Measurements from ENCODE around the gene HLA-C. TPM values are rescaled to one million over a fixed set of nuclear protein-coding genes. Genes with fewer than 3 reads are reported as not detected.

Gene HLA-C
- total RNA-seq, 1 donor from 2014 or later, result 762 TPM

GRCh38 chr6:31299947-31300346 is 28.1 kb upstream of the HLA-C start:
- DNase-seq (no peak), ATAC-seq (ENCODE audit: low read depth) (no peak)
- ChIA-PET POLR2A (no interaction called here), CTCF (interaction anchor here (1.1 kb wide), 1 partner anchor 15 kb away, joined by 3 read pairs; no protein-coding TSS in a partner anchor)
- Mint-ChIP-seq H3K9me3 (peaks cover 8% of the 10 kb centered on the region), H3K4me3 (no peak overlapping the region), H3K4me1 (no peaks in the 10 kb centered on the region), H3K36me3 (ENCODE audit: low read depth) (no peaks in the 10 kb centered on the region), H3K27me3 (peaks cover 18% of the 10 kb centered on the region), H3K27ac (no peak overlapping the region)
- intact Hi-C loops (cut with micrococcal nuclease), result no loop called here
- TF ChIP-seq, protein P1, sequence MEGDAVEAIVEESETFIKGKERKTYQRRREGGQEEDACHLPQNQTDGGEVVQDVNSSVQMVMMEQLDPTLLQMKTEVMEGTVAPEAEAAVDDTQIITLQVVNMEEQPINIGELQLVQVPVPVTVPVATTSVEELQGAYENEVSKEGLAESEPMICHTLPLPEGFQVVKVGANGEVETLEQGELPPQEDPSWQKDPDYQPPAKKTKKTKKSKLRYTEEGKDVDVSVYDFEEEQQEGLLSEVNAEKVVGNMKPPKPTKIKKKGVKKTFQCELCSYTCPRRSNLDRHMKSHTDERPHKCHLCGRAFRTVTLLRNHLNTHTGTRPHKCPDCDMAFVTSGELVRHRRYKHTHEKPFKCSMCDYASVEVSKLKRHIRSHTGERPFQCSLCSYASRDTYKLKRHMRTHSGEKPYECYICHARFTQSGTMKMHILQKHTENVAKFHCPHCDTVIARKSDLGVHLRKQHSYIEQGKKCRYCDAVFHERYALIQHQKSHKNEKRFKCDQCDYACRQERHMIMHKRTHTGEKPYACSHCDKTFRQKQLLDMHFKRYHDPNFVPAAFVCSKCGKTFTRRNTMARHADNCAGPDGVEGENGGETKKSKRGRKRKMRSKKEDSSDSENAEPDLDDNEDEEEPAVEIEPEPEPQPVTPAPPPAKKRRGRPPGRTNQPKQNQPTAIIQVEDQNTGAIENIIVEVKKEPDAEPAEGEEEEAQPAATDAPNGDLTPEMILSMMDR (IDR thresholded peaks at IDR 0.05), result no peak

- Mint-ChIP-seq H3K4me1 (no peaks in the 10 kb centered on the region), H3K27ac (no peak overlapping the region), H3K27me3 (peaks cover 20% of the 10 kb centered on the region), H3K4me3 (no peak overlapping the region), H3K9me3 (peaks cover 8% of the 10 kb centered on the region), H3K36me3 (ENCODE audit: low read depth) (no peaks in the 10 kb centered on the region)
- POLR2A ChIA-PET, result no interaction called here
- no peak for ATAC-seq (ENCODE audit: low read depth)
- TF ChIP-seq, protein P1 (IDR thresholded peaks at IDR 0.05), result no peak
- intact Hi-C loops (cut with micrococcal nuclease), result no loop called here
- DNase-seq, result no peak
- CTCF ChIA-PET, result interaction anchor here (1.1 kb wide), 1 partner anchor 15 kb away, joined by 3 read pairs; no protein-coding TSS in a partner anchor
These were observed 27.6 kb upstream of the HLA-C start for GRCh38 chr6:31299511-31299910.

DNA sequence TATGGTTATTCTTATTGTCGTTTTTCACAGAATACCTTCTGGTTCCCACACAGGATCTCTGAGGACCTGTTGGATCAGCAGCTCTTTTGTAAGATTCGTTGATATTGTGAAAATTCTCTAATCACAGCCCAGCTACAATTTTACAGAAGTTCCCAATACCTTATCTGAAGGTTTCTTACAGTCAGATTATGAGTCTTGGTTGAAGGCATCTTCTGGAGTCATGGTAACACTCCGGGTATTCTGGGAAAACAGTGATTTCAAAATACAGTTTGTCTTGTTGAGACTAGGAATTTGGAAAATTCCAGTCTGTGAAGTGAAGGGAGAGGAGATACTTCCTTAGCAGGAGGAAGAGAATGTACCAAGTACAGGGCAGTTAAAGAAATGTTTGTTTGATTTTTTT is 22.2 kb upstream of the HLA-C start:
- ATAC-seq (ENCODE audit: low read depth) (no peak), DNase-seq (no peak)
- intact Hi-C loops (cut with micrococcal nuclease), result no loop called here
- Mint-ChIP-seq H3K4me1 (no peaks in the 10 kb centered on the region), H3K27me3 (peaks cover 14% of the 10 kb centered on the region), H3K36me3 (ENCODE audit: low read depth) (no peaks in the 10 kb centered on the region), H3K4me3 (no peak overlapping the region), H3K9me3 (peaks cover 8% of the 10 kb centered on the region), H3K27ac (no peak overlapping the region)
- POLR2A ChIA-PET, result no interaction called here
- TF ChIP-seq, protein P1 (IDR thresholded peaks at IDR 0.05), result no peak
- CTCF ChIA-PET, result no interaction called here

- H3K27me3 Mint-ChIP-seq, result peaks cover 14% of the 10 kb centered on the region
These were observed 21.5 kb upstream of the HLA-C start for GRCh38 chr6:31293343-31293742.

DNA sequence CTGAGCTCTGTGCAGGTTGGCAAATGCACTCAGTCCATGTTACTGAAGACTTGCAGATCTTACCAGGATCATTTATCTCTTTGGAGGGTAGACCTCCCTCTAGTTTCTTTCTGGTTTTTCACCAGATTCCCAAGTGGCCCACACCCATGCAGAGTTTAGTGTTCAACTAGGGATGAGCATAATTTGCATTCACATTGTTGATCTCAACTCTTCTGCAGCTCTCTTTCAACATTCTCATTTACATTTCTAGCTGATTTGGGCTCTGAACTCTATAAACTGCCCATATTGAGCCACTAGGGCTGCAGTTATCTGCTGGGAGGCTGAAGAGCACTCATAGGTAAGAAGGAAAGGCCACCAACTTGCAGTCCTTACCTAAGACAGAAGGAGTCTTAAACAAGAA is 17.9 kb upstream of the HLA-C start:
- ChIA-PET CTCF (no interaction called here), POLR2A (no interaction called here)
- DNase-seq (no peak), ATAC-seq (ENCODE audit: low read depth) (no peak)
- Mint-ChIP-seq H3K27me3 (peaks cover 10% of the 10 kb centered on the region), H3K9me3 (no peaks in the 10 kb centered on the region), H3K27ac (no peak overlapping the region), H3K36me3 (ENCODE audit: low read depth) (no peaks in the 10 kb centered on the region), H3K4me3 (no peak overlapping the region), H3K4me1 (no peaks in the 10 kb centered on the region)
- TF ChIP-seq, protein P1 (IDR thresholded peaks at IDR 0.05), result no peak
- intact Hi-C loops (cut with micrococcal nuclease), result no loop called here

More at GRCh38 chr6:31293343-31293742, 21.5 kb upstream of the HLA-C start:
- no peaks in the 10 kb centered on the region for H3K36me3 Mint-ChIP-seq (ENCODE audit: low read depth)
- no peak overlapping the region for H3K4me3 Mint-ChIP-seq
- no peak overlapping the region for H3K27ac Mint-ChIP-seq
- H3K9me3 Mint-ChIP-seq, result peaks cover 8% of the 10 kb centered on the region
- CTCF ChIA-PET, result no interaction called here
- intact Hi-C loops (cut with micrococcal nuclease), result no loop called here
- ATAC-seq (ENCODE audit: low read depth) (no peak), DNase-seq (no peak)
- TF ChIP-seq, protein P1 (IDR thresholded peaks at IDR 0.05), result no peak
- H3K4me1 Mint-ChIP-seq, result no peaks in the 10 kb centered on the region
- POLR2A ChIA-PET, result no interaction called here
